ENCODE results near the gene BDH1.

BDH1 gene

GRCh38 chr3:197495999-197496745, 59.6 kb downstream of the BDH1 start:
- H3K4me1 ChIP-seq (ENCODE audit: control insufficient read depth, low read depth, low read length) = no peaks in the 10 kb centered on the region
- H3K56ac ChIP-seq (ENCODE audit: low read length) = no peak overlapping the region
- no peak overlapping the region for H2BK15ac ChIP-seq (replicated peaks; ENCODE audit: low read depth)
- H3K9ac ChIP-seq (ENCODE audit: low read length) = no peak overlapping the region
- no peak overlapping the region for H3K4me2 ChIP-seq (ENCODE audit: low read length)
- WGBS (ENCODE audit: extremely low coverage, insufficient coverage, low lambda C conversion rate) = no CpG with 5 or more reads among the region's 9 CpGs
- H3K4ac ChIP-seq (ENCODE audit: low read depth, low read length) = no peak overlapping the region
- no peak overlapping the region for H2AK5ac ChIP-seq (ENCODE audit: low read length)
- H2BK5ac ChIP-seq (ENCODE audit: low read length) = no peak overlapping the region
- H3K79me1 ChIP-seq (ENCODE audit: low read length) = no peaks in the 10 kb centered on the region
- no peak for DNase-seq
- H3K36me3 ChIP-seq (ENCODE audit: control insufficient read depth, insufficient read depth, low read length) = no peaks in the 10 kb centered on the region
- H3K18ac ChIP-seq (ENCODE audit: low read length) = no peak overlapping the region
- no peak overlapping the region for H3K23ac ChIP-seq (ENCODE audit: low read length)
- H3K4me3 ChIP-seq (ENCODE audit: low read length) = no peak overlapping the region
- no peak overlapping the region for H2BK120ac ChIP-seq (ENCODE audit: low read depth, low read length)
- H3K27me3 ChIP-seq (ENCODE audit: insufficient read depth, low read length, poor library complexity) = no peaks in the 10 kb centered on the region
- no peak overlapping the region for H4K5ac ChIP-seq (ENCODE audit: low read length)
- no peaks in the 10 kb centered on the region for H3K79me2 ChIP-seq (ENCODE audit: control insufficient read depth, insufficient read depth, low read length)
- no peak overlapping the region for H3K27ac ChIP-seq (ENCODE audit: low read depth, low read length)
- no peak overlapping the region for H4K8ac ChIP-seq (ENCODE audit: low read depth, low read length)

GRCh38 chr3:197495499-197495898, 60.3 kb downstream of the BDH1 start:
- Histone ChIP-seq H3K36me3 (ENCODE audit: control insufficient read depth, insufficient read depth, low read length) (no peaks in the 10 kb centered on the region), H3K23ac (ENCODE audit: low read length) (no peak overlapping the region), H3K27ac (ENCODE audit: low read depth, low read length) (no peak overlapping the region), H3K4ac (ENCODE audit: low read depth, low read length) (no peak overlapping the region), H3K4me2 (ENCODE audit: low read length) (no peak overlapping the region), H4K5ac (ENCODE audit: low read length) (no peak overlapping the region), H4K8ac (ENCODE audit: low read depth, low read length) (no peak overlapping the region), H3K27me3 (ENCODE audit: insufficient read depth, low read length, poor library complexity) (no peaks in the 10 kb centered on the region), H3K9ac (ENCODE audit: low read length) (no peak overlapping the region), H3K18ac (ENCODE audit: low read length) (no peak overlapping the region), H2BK15ac (replicated peaks; ENCODE audit: low read depth) (no peak overlapping the region), H3K4me1 (ENCODE audit: control insufficient read depth, low read depth, low read length) (no peaks in the 10 kb centered on the region), H3K79me1 (ENCODE audit: low read length) (no peaks in the 10 kb centered on the region), H3K79me2 (ENCODE audit: control insufficient read depth, insufficient read depth, low read length) (no peaks in the 10 kb centered on the region), H3K56ac (ENCODE audit: low read length) (no peak overlapping the region), H2AK5ac (ENCODE audit: low read length) (no peak overlapping the region), H2BK120ac (ENCODE audit: low read depth, low read length) (no peak overlapping the region), H2BK5ac (ENCODE audit: low read length) (no peak overlapping the region), H3K4me3 (ENCODE audit: low read length) (no peak overlapping the region)
- no peak for DNase-seq
- no CpG with 5 or more reads among the region's 5 CpGs for WGBS (ENCODE audit: extremely low coverage, insufficient coverage, low lambda C conversion rate)

GRCh38 chr3:197495059-197495455, 60.7 kb downstream of the BDH1 start:
- Histone ChIP-seq H4K8ac (ENCODE audit: low read depth, low read length) (no peak overlapping the region), H4K5ac (ENCODE audit: low read length) (no peak overlapping the region), H3K4me2 (ENCODE audit: low read length) (no peak overlapping the region), H2BK15ac (replicated peaks; ENCODE audit: low read depth) (no peak overlapping the region), H3K27me3 (ENCODE audit: insufficient read depth, low read length, poor library complexity) (no peaks in the 10 kb centered on the region), H3K4ac (ENCODE audit: low read depth, low read length) (no peak overlapping the region), H2AK5ac (ENCODE audit: low read length) (no peak overlapping the region), H2BK120ac (ENCODE audit: low read depth, low read length) (no peak overlapping the region), H3K56ac (ENCODE audit: low read length) (no peak overlapping the region), H3K9ac (ENCODE audit: low read length) (no peak overlapping the region), H3K36me3 (ENCODE audit: control insufficient read depth, insufficient read depth, low read length) (no peaks in the 10 kb centered on the region), H3K18ac (ENCODE audit: low read length) (no peak overlapping the region), H3K79me1 (ENCODE audit: low read length) (no peaks in the 10 kb centered on the region), H3K23ac (ENCODE audit: low read length) (no peak overlapping the region), H2BK5ac (ENCODE audit: low read length) (no peak overlapping the region), H3K27ac (ENCODE audit: low read depth, low read length) (no peak overlapping the region), H3K4me3 (ENCODE audit: low read length) (no peak overlapping the region), H3K4me1 (ENCODE audit: control insufficient read depth, low read depth, low read length) (no peaks in the 10 kb centered on the region), H3K79me2 (ENCODE audit: control insufficient read depth, insufficient read depth, low read length) (no peaks in the 10 kb centered on the region)
- no peak for DNase-seq
- WGBS (ENCODE audit: extremely low coverage, insufficient coverage, low lambda C conversion rate) = no CpG with 5 or more reads among the region's 8 CpGs

GRCh38 chr3:197494366-197495058, 61.3 kb downstream of the BDH1 start:
- Histone ChIP-seq H3K4ac (ENCODE audit: low read depth, low read length) (no peak overlapping the region), H3K4me1 (ENCODE audit: control insufficient read depth, low read depth, low read length) (no peaks in the 10 kb centered on the region), H2BK5ac (ENCODE audit: low read length) (no peak overlapping the region), H3K9ac (ENCODE audit: low read length) (no peak overlapping the region), H3K36me3 (ENCODE audit: control insufficient read depth, insufficient read depth, low read length) (no peaks in the 10 kb centered on the region), H3K79me1 (ENCODE audit: low read length) (no peaks in the 10 kb centered on the region), H2AK5ac (ENCODE audit: low read length) (no peak overlapping the region), H3K4me2 (ENCODE audit: low read length) (no peak overlapping the region), H2BK120ac (ENCODE audit: low read depth, low read length) (no peak overlapping the region), H4K8ac (ENCODE audit: low read depth, low read length) (no peak overlapping the region), H3K27ac (ENCODE audit: low read depth, low read length) (no peak overlapping the region), H3K18ac (ENCODE audit: low read length) (no peak overlapping the region), H3K4me3 (ENCODE audit: low read length) (no peak overlapping the region), H3K79me2 (ENCODE audit: control insufficient read depth, insufficient read depth, low read length) (no peaks in the 10 kb centered on the region), H3K56ac (ENCODE audit: low read length) (no peak overlapping the region), H2BK15ac (replicated peaks; ENCODE audit: low read depth) (no peak overlapping the region), H3K23ac (ENCODE audit: low read length) (no peak overlapping the region), H4K5ac (ENCODE audit: low read length) (no peak overlapping the region), H3K27me3 (ENCODE audit: insufficient read depth, low read length, poor library complexity) (no peaks in the 10 kb centered on the region)
- whole genome bisulfite sequencing (ENCODE audit: extremely low coverage, insufficient coverage, low lambda C conversion rate) = no CpG with 5 or more reads among the region's 10 CpGs
- DNase-seq = no peak

GRCh38 chr3:197493049-197493448, 62.7 kb downstream of the BDH1 start:
- Histone ChIP-seq H4K5ac (ENCODE audit: low read length) (no peak overlapping the region), H3K79me1 (ENCODE audit: low read length) (no peaks in the 10 kb centered on the region), H4K8ac (ENCODE audit: low read depth, low read length) (no peak overlapping the region), H3K9ac (ENCODE audit: low read length) (no peak overlapping the region), H2BK15ac (replicated peaks; ENCODE audit: low read depth) (no peak overlapping the region), H3K4me2 (ENCODE audit: low read length) (no peak overlapping the region), H3K27ac (ENCODE audit: low read depth, low read length) (no peak overlapping the region), H3K4me1 (ENCODE audit: control insufficient read depth, low read depth, low read length) (no peaks in the 10 kb centered on the region), H3K56ac (ENCODE audit: low read length) (no peak overlapping the region), H3K18ac (ENCODE audit: low read length) (no peak overlapping the region), H2BK120ac (ENCODE audit: low read depth, low read length) (no peak overlapping the region), H3K4me3 (ENCODE audit: low read length) (no peak overlapping the region), H3K4ac (ENCODE audit: low read depth, low read length) (no peak overlapping the region), H3K79me2 (ENCODE audit: control insufficient read depth, insufficient read depth, low read length) (no peaks in the 10 kb centered on the region), H3K23ac (ENCODE audit: low read length) (no peak overlapping the region), H3K27me3 (ENCODE audit: insufficient read depth, low read length, poor library complexity) (no peaks in the 10 kb centered on the region), H2BK5ac (ENCODE audit: low read length) (no peak overlapping the region), H3K36me3 (ENCODE audit: control insufficient read depth, insufficient read depth, low read length) (no peaks in the 10 kb centered on the region), H2AK5ac (ENCODE audit: low read length) (no peak overlapping the region)
- DNase-seq = no peak
- no CpG with 5 or more reads among the region's 5 CpGs for WGBS (ENCODE audit: extremely low coverage, insufficient coverage, low lambda C conversion rate)
